ENCODE results near the gene RYR2. TPM values are rescaled to one million over a fixed set of nuclear protein-coding genes. Genes with fewer than 3 reads are reported as not detected.

Gene RYR2
- total RNA-seq, 2 donors from 2014 or later, result 392 to 756 TPM

- no peak overlapping the region for H3K4me3 ChIP-seq
- TF ChIP-seq CTCF (IDR thresholded peaks at IDR 0.05), result no peak
- H3K4me1 ChIP-seq, result peaks cover 0 to 23% of the 10 kb centered on the region in 2 donors
- H3K27me3 ChIP-seq, result no peaks in the 10 kb centered on the region
- H3K9me3 ChIP-seq, result no peaks in the 10 kb centered on the region
- no peak for DNase-seq (ENCODE audit: low spot score)
- H3K27ac ChIP-seq, result peak overlapping the region in 1 of 2 donors; percentile 24
- H3K36me3 ChIP-seq, result peaks cover 11% of the 10 kb centered on the region
Observed at GRCh38 chr1:237111807-237112206, 69.8 kb downstream of the RYR2 start.

- Histone ChIP-seq H3K36me3 (peaks cover 14% of the 10 kb centered on the region), H3K27ac (no peak overlapping the region), H3K4me1 (peaks cover 0 to 22% of the 10 kb centered on the region in 2 donors), H3K4me3 (no peak overlapping the region), H3K27me3 (no peaks in the 10 kb centered on the region), H3K9me3 (no peaks in the 10 kb centered on the region)
- no peak for TF ChIP-seq CTCF (IDR thresholded peaks at IDR 0.05)
- DNase-seq (ENCODE audit: low spot score), result no peak
Observed at GRCh38 chr1:237112663-237113062, 70.7 kb downstream of the RYR2 start.

- no peak overlapping the region for H3K4me3 ChIP-seq
- H3K27me3 ChIP-seq, result no peaks in the 10 kb centered on the region
- H3K36me3 ChIP-seq, result peaks cover 14% of the 10 kb centered on the region
- peaks cover 0 to 27% of the 10 kb centered on the region in 2 donors for H3K4me1 ChIP-seq
- TF ChIP-seq CTCF (IDR thresholded peaks at IDR 0.05), result no peak
- no peak for DNase-seq (ENCODE audit: low spot score)
- H3K27ac ChIP-seq, result no peak overlapping the region
- no peaks in the 10 kb centered on the region for H3K9me3 ChIP-seq
Observed at GRCh38 chr1:237115035-237115434, 73.1 kb downstream of the RYR2 start.

DNA sequence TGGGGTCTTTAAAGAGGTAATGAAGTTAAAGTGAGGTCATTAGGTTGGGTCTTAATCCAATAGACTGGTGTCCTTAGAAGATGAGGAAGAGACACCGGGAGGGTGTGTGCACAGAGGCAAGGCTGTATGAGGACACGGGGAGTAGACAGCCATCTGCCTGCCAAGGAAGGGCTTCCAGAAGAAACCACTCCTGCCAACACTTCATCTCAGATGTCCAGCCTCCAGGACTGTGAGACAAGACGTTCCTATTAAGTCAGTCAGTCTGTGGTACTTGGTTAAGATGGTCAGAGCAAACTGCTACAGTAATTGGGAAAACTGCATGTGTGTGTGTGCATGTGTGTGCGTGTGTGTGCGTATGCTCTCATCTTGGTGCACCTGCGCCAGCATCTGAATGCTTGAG, 77.1 kb downstream of the RYR2 start:
- H3K9me3 ChIP-seq, result no peaks in the 10 kb centered on the region
- no peaks in the 10 kb centered on the region for H3K27me3 ChIP-seq
- peaks cover 14% of the 10 kb centered on the region for H3K36me3 ChIP-seq
- H3K4me1 ChIP-seq, result peaks cover 0 to 34% of the 10 kb centered on the region in 2 donors
- H3K4me3 ChIP-seq, result no peak overlapping the region
- no peak overlapping the region for H3K27ac ChIP-seq
- no peak for DNase-seq (ENCODE audit: low spot score)
- TF ChIP-seq CTCF (IDR thresholded peaks at IDR 0.05), result no peak

GRCh38 chr1:237120683-237121082, 78.7 kb downstream of the RYR2 start:
- Histone ChIP-seq H3K9me3 (no peaks in the 10 kb centered on the region), H3K4me3 (no peak overlapping the region), H3K4me1 (peaks cover 0 to 46% of the 10 kb centered on the region in 2 donors), H3K27ac (no peak overlapping the region), H3K27me3 (no peaks in the 10 kb centered on the region), H3K36me3 (peaks cover 14% of the 10 kb centered on the region)
- TF ChIP-seq CTCF (IDR thresholded peaks at IDR 0.05), result no peak
- DNase-seq (ENCODE audit: low spot score), result no peak

GRCh38 chr1:237124856-237125462, 83.0 kb downstream of the RYR2 start:
- H3K4me3 ChIP-seq, result no peak overlapping the region
- H3K4me1 ChIP-seq, result peaks cover 0 to 21% of the 10 kb centered on the region in 2 donors

More at GRCh38 chr1:237124856-237125462, 83.0 kb downstream of the RYR2 start:
- Histone ChIP-seq H3K36me3 (no peaks in the 10 kb centered on the region), H3K27ac (peak overlapping the region in 1 of 2 donors; percentile 2), H3K27me3 (no peaks in the 10 kb centered on the region), H3K9me3 (no peaks in the 10 kb centered on the region)
- peak in 1 of 2 donors; percentile 46 for TF ChIP-seq CTCF (IDR thresholded peaks at IDR 0.05)
- no peak for DNase-seq (ENCODE audit: low spot score)
